Measurements from ENCODE around the gene UBAP1L. TPM values are rescaled to one million over a fixed set of nuclear protein-coding genes. Genes with fewer than 3 reads are reported as not detected.
"Not testable (repeated sequence)": the region's sequence is repeated elsewhere in the genome, so short reads cannot be mapped to it uniquely, and the experiment has no call there.

UBAP1L gene
- total RNA-seq, 1 donor from 2014 or later, result 2.7 TPM

DNA sequence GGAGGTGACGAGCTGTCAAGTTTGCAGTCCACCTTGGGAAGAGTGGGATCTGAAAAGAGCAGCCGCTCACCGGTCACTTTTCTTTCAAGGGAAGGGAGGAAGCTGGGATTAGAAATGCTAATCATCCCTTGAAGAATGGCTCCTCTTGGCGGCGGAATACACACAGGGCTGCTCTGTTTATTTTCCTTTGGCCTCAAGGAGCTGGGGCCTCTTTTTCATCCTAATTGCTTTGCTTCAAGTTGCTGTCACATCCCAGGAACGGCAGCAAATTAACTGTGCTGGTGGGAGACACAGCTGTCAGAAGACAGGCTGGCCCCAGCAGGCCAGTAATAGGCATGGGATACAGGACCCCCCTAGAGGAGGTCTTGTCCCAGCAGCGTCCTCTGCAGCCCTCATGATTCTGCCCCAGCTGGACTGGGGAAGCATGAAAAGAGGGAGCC, 31.7 kb downstream of the UBAP1L start:
- DNase-seq, result no peak

DNA sequence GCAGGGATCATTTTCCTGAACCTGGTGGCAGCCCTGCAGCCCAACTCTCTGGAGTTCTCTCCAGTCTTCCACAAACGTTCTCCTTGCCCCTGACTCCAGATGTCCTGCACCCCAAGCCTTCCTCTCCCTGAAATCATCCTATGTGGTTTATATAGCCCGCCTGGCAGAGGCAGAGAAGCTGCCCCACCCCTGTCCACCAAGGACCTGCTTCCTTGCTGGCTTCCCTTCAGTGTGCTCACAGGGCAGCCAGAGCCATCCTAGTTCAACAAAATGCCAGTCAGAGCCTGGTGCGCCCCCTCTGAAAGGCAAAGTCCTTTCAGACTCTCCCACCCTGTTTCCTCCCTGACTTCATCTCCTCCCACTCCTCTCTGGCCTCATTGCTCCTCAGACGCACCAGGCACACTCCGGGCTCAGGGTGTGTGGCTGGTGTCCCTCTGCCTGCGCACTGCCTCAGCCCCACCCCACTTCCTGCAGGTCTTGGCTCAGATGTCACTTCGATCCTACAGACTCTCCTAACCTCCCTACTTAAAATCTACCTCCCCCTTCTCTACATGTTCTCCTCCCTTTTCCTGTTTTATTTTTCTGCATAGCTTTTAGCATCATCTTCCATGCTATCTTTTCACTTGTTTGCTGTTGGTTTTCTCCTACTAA, 32.6 kb downstream of the UBAP1L start:
- DNase-seq, result no peak

DNA sequence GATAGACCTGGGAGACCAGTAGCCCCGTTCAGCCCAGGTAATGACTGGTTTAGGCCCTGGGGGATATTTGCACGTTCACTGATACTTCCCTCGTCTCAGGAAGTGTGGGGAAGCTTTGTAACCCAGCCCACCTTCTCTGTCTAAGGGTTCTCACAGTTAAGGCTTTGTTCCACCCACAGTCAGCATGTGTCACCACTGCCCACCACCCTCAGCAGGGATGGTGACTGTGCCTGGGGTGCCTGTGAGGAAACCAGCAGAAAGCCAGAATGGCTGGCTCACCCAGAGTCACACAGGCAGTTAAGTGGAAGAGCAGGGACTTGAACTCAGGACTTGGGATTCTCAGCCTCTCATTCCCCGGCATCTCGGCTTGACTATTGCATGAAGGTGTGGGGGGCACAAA, 33.2 kb downstream of the UBAP1L start:
- no peak for DNase-seq

DNA sequence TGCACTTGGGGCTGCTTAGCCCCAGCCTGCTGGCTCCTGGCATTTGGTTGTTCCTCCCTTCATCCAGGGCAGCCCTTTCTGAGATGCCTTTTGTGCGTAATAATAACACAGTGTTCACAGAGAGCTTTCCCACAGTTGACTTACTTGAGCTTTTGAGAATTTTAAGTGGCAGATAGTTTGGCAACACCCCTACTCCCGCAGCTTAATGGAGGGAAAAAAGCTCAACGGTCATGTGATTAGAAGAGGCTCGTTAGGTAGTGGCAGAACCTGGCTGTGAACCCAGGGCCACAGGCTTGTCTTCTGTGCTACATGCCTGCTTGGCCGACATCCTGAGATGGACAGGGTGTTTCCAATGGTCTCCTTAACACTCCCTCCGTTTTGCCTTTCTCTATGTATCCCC, 33.7 kb downstream of the UBAP1L start:
- DNase-seq, result no peak

DNA sequence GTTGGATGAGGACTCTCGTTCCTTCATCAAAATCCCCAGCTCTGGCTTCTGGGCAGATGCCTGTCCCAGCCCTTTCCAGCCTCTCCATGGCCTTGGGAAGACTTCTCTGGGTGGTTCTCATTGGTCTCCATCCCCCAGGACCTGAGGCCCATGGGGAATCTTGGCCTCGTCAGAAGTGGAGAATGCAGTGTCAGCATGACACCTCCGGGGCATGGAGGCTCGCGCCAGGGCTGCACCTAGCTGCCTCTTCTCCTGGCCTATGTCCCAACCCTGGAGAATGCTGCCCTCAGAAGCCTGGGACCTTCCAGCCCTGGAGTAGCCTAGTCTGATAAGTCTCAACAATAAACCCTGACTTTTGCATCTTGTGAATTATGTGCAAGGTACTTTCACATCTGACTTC, 35.4 kb downstream of the UBAP1L start:
- no peak for DNase-seq

DNA sequence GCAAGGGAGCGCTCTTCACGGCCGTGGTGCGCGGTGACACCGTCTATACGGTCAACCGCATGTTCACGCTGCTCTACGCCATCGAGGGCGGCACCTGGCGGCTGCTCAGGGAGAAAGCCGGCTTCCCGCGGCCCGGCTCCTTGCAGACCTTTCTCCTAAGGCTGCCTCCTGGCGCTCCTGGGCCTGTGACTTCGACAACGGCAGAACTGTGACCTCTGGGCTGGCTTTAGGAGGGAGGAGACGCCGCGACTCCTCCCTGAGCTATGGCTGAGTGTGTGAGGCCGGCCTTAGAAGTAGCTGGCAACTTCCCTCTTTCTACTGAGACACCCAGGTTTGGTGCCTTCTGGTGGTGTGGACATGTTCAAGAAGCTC, 37.0 kb downstream of the UBAP1L start:
- DNase-seq, result peak; percentile 83

DNA sequence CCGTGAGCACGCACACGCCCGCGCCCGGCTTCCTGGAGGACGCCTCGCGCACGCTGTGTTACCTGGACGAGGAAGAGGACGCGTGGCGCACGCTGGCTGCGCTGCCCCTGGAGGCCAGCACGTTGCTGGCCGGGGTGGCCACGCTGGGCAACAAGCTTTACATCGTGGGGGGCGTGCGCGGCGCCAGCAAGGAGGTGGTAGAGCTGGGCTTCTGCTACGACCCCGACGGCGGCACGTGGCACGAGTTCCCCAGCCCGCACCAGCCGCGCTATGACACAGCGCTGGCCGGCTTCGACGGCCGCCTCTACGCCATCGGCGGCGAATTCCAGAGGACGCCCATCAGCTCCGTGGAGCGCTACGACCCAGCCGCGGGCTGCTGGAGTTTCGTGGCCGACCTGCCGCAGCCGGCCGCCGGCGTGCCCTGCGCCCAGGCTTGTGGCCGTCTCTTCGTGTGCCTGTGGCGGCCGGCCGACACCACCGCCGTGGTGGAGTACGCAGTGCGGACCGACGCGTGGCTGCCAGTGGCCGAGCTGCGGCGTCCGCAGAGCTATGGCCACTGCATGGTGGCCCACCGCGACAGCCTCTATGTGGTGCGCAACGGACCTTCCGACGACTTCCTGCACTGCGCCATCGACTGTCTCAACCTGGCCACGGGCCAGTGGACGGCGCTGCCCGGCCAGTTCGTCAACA, 37.6 kb downstream of the UBAP1L start:
- no peak for DNase-seq

DNA sequence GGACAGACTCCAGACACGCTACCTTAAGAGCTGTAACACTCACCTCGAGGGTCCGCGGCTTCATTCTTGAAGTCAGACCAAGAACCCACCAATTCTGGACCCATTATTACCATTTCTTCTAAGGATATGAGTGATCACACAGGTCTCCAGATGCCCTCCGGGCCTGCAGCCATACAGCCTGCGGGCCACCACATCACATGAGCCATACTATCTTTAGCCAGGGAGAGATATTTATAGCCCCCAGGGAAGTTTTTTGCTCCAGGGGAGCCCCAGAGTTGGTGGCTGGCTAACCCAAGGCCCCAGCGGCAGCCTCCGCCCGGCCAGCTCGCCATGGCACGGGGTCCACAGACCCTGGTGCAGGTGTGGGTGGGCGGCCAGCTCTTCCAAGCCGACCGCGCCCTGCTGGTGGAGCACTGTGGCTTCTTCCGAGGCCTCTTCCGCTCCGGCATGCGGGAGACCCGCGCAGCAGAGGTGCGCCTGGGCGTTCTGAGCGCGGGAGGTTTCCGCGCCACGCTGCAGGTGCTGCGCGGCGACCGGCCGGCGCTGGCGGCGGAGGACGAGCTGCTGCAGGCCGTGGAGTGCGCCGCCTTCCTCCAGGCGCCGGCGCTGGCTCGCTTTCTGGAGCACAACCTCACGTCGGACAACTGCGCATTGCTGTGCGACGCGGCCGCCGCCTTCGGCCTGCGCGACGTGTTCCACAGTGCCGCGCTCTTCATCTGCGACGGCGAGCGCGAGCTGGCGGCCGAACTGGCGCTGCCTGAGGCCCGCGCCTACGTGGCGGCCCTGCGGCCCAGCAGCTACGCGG, 38.3 kb downstream of the UBAP1L start, which contains the start of gene KBTBD13:
Gene KBTBD13, plus strand, starts transcription at position 261 of the 805 bp plus-strand sequence. Its CDS starts 70 bp downstream, at position 331.
- DNase-seq, result no peak

DNA sequence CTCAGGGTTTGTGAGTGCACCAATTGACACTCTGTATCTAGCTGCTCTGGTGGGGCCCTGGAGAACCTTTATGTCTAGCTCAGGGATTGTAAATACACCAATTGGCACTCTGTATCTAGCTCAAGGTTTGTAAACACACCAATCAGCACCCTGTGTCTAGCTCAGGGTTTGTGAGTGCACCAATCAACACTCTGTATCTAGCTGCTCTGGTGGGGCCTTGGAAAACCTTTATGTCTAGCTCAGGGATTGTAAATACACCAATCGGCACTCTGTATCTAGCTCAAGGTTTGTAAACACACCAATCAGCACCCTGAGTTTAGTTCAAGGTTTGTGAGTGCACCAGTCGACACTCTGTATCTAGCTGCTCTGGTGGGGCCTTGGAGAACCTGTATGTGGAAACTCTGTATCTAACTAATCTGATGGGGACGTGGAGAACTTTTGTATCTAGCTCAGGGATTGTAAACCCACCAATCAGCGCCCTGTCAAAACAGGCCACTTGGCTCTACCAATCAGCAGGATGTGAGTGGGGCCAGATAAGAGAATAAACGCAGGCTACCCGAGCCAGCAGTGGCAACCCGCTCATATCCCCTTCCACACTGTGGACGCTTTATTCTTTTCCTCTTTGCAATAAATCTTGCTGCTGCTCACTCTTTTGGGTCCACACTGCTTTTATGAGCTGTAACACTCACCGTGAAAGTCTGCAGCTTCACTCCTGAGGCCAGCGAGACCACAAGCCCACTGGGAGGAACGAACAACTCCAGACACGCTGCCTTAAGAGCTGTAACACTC, 39.2 kb downstream of the UBAP1L start:
- not testable (repeated sequence) for DNase-seq

DNA sequence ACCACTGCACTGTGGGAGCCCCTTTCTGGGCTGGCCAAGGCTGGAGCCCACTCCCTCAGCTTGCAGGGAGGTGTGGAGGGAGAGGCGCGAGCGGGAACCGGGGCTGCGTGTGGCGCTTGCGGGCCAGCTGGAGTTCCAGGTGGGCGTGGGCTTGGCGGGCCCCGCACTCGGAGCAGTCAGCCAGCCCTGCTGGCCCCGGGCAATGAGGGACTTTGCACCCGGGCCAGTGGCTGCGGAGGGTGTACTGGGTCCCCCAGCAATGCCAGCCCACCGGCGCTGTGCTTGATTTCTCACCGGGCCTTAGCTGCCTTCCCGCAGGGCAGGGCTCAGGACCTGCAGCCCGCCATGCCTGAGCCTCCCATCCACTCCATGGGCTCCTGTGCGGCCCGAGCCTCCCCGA, 40.1 kb downstream of the UBAP1L start:
- not testable (repeated sequence) for DNase-seq

DNA sequence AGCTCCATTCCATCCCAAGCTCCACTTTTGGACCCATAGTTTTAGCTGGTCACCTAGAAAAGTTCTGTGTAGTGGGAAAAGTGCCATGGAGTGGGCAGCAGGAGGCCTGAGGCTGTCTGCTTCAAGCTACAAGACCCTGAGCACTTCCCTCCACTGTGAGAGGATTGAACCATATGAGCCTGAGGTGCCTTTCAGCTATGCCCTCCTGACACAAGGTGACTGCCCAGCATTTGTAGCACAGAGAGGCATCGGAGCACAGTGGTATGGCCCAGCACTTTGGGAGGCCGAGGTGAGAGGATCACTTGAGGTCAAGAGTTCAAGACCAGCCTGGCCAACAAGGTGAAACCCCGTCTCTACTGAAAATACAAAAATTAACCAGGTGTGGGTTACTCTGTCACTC, 42.4 kb downstream of the UBAP1L start:
- no peak for DNase-seq

DNA sequence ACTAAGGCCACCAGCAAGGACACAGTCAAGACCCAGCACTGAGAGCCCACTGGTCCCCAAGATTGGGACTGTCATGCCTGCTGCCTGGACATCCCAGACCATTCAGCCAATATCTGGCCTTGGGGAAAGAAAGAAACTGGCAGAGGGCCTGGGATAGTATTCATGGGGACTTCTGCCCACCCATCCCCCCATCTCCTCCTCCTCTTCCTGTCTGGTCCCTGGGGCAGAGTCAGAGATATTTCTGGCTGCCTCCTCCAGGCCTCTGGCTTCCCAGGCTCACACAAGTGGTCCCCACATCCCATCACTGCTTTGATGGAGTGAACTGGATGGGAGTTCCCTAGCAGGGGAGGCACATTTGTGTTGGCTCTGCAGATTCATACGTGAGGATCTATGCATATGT, 43.0 kb downstream of the UBAP1L start:
- DNase-seq, result no peak

DNA sequence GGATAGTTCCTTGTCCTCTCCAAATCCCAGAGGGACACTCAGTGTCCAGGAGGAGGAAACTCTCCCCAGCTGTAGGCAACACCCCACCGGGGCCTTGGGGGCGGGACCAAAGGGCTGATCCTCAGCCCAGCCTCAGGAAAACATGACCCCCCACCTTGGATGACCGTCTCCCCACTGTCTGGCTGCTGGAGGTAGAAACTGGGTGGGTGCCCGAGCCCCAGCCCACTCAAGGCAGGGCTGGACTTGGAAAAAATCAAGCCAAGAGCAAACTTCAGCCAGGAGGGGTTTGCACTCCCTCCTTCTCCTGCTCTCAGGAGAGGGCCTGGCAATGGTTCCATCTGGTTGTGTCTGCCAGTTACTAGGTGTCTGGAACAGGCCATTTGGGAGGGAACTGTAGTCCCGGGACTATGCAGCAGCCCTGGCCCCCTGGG, 43.6 kb downstream of the UBAP1L start:
- DNase-seq, result no peak

DNA sequence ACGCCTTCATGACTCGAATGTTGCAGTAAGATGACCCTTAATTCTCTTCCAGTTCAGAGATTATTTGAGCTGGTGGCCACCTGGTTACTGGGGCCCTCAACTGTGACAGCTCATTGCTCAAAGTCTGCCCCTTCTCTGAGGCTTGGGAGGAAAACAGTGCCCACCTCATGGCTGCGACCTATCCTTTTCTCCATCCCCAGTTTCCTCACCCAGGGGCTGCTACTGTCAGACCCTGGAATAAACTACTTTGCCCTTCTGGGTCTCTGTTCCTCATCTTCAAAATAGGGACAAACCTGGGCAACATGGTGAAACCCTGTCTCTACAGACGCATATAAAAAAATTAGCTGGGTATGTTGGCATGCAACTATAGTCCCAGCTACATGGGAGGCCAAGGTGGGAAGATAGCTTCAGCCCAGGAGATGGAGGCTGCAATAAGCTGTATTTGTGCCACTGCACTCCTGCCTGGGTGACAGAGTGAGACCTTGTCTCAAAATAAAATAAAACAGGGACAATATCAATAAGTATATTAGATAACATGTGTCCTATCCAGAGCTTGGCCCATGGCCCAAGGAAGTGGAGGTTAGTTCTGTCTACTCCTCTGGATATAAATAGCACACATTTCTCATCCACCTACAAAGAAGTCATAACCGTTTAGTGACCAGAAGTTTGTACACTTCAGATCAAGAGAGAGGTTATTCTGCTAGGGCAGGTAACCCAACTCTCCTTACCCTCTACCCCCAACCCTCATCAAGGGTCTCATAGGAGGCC, 45.0 kb downstream of the UBAP1L start:
- DNase-seq, result no peak

DNA sequence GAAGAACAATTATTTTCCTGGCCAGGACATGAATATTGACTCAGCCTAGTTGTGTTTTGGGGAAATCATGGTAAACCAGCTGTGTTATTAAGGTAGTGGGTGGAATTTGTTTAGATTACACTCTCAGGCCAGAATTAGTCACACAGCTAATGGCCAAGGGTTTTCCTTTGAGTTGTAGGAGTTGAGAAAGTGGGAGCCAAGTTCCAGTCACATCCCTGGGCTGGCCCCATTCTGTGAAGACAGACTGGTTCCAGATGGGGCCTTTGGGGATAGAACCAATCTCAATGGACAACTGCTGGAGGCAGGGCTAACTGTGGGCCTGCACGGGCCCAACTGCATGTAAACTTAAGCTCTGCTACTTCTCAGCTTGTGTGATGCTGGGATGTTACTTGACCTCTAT, 45.8 kb downstream of the UBAP1L start:
- DNase-seq, result peak; percentile 22

DNA sequence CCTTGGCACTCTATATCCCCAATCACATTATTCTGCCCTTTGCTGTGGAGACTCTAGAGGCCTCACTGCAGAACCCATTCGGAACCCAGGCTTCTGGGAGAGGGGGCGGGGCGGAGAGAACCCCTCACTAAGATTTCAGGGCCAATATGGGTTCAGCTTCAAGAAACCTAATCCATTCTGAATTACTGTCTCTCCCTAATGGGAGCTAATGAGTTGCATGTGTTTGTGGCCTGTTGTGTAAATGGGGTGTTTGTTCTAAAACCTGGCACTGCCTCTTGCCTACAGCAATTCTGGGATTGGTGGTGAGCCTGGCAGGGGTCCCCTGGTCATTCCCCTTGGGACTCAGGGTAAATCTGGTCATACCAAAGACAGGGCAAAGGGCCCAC, 46.6 kb downstream of the UBAP1L start:
- DNase-seq, result no peak

DNA sequence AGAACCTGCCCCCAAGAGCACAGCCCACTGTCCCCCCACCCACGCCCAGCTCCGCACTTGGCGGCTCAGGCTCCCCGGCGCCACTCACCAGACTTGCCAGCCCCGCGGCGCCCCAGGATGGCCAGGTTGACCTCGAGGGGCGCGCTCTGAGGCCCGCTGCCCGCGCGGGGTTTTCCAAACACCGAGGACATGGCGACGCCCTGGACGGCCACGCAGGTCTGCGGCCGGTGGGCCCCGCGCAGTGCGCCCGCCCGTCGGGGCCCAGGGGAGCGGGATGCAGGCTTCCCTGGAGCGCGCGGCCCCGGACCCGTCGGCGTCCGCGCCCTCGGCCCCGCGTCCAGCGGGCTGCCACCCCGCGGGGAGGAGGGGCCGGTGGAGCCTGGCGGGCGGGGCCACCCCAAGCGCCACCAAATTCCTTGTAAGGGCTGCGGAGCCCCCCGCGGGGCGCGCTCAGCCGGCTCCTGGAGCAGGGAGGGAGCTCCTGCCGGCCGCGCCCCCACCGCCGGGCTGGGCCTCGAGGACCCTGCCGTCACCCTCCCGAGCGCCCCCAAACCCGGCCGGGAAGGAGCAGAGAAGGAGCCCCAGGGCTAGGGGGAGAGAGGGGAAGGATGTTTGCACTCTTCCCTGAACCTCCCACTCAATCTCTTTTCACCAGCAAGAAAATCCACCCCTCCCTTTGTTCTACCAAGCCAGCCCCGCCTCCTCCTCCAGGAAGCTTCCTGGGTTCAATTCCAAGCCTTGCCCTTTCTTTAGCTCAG, 47.2 kb downstream of the UBAP1L start, which contains the start of gene RASL12:
Gene RASL12, minus strand, starts transcription at position 347 of the 758 bp plus-strand sequence. Its CDS starts 156 bp downstream, at position 191.
- no peak for DNase-seq

DNA sequence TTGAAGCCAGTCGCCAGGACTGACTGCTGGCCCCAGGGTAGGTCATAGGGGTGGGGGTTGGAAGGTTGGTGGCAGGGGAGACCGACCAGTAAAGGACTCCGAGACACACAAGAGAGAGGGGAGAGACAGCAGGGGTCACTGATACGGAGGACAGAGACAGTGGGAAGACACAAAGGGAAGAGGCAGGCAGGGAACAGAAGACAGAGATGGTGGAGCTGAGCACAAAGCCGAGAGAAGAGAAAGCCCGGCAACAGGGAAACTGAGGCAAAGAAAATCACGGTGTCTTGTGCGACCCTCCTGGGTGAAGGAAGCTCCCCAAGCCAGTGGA, 47.7 kb downstream of the UBAP1L start:
- no peak for DNase-seq

DNA sequence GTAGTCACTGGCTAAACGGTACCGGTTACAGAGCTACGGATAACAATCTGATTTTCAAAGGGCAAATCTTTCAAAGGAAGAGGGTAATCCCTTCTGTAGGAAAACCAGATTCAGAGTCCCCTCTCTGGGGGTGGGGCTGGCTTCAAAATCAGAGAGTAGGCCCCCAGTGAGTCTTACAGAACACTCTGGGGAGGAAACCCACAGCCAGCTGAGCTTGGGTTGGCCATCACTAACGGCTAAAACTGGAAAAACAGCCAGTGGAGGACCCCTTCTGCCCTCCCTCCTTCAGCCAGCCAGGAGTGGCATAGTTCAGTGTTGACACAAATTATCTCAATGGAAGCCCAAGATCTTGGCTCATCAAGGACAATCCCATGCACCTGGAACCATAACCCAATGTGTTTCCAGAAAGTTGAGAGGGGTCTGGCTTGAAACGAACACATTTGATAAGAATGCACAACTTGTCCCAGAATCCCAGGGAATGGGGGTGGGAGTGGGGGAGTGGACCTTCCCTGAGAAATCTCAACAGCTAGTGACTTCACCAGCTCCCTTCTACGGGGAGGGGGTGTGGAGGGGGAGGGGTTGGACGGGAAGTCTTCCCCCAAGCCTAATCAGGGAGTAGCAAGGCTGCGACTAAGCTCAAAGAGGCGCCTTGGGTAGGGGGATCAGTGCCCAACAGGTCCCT, 48.2 kb downstream of the UBAP1L start:
- DNase-seq, result no peak

DNA sequence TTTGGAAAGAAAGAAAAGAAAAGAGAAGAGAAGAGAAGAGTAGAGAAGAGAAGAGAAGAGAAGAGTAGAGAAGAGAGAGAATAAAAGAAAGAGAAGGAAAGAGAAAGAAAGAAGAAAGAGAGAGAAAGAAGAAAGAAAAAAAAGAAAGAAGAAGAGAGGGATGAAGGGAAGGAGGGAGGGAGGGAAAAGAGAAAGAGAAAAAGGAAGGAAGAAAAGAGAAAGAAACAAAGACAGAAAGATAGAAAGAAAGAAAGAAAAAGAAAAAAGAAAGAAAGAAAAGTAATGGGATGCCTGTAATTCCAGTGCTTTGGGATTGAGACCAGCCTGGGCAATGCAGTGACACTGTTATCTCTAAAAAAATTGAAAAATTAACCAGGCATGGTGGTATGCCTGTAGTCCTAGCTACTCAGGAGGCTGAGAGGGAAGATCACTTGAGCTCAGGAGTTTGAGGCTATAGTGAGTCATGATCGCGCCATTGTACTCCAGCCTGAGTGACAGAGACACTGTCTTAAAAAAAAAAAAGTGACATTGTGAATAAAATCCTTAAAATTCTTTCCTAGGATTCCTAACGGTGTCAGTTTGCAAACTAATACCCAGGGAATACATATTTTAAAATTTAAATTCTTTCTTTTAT, 48.9 kb downstream of the UBAP1L start:
- peak; percentile 14 for DNase-seq

All from dermis blood vessel endothelial cell (primary cell).